GM12872 (cell line): ENCODE measurements around the gene ZNF845.

Experiments used
- CTCF ChIP-seq: IDR thresholded peaks from 3 replicates; pipeline ENCODE4 v1.5.1; 2011; ENCODE audit warnings: low read depth, mild to moderate bottlenecking, low read length, moderate library complexity; ENCODE audit not compliant: insufficient read depth

ZNF845 gene

GRCh38 chr19:53311897-53312296, 21.7 kb upstream of the ZNF845 start:
- TF ChIP-seq CTCF = no peak

DNA sequence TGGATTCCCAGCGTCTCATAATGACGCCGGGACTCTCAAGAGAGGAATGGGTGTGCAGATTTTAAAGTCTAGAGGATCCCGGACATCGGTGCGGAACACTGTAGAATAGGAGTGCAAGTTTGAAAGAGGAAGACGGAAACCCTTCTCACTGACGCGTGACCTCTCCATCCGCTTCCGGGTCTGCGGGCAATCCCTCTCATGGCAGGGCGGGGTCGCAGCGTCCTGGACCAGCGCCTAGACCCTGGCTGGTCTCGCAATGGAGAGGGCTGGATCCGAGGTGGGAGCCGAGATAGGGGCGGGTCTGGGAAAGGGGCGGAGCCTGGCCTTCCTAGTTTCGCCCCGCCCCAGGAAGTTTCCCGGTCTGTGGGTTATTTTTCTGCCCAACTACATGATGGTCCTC, 4.6 kb upstream of the ZNF845 start:
- no peak for TF ChIP-seq CTCF

DNA sequence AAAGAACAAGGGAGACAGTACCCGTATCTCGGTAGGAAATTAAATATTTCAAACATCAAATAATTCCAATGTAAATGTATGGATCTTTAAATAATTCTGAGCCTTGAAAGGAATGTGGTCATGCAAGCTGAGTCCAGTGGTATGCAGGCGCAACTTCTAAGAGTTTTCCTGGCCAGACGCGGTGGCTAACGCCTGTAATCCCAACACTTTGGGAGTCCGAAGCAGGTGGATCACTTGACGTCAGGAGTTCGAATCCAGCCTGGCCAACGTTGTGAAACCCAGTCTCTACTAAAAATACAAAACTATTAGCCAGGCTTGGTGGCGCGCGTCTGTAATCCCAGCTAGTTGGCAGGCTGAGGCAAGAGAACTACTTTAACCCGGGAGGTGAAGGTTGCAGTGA, 1.1 kb upstream of the ZNF845 start:
- no peak for TF ChIP-seq CTCF

DNA sequence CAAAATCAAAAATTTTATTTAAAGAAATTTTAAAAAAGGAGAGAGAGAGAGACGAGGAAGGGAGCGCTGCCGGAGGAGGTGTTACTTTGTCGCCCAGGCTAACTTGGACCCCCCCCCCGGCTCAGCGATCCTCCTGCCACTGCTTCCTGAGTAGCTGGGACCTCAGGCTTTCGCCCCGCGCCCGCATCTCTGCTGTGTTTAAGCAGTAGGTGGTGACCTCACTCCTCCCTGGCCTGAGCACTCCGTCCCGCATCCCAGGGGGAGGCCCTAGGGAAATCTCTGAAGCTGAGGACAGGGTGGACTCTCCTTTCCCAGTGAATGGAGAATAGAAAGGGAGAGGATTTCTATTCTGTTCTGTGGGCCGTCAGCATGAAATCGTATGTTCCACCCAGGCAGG, 485 bp upstream of the ZNF845 start:
- TF ChIP-seq CTCF = no peak

GRCh38 chr19:53355739-53356138, 22.2 kb downstream of the ZNF845 start:
- no peak for TF ChIP-seq CTCF

DNA sequence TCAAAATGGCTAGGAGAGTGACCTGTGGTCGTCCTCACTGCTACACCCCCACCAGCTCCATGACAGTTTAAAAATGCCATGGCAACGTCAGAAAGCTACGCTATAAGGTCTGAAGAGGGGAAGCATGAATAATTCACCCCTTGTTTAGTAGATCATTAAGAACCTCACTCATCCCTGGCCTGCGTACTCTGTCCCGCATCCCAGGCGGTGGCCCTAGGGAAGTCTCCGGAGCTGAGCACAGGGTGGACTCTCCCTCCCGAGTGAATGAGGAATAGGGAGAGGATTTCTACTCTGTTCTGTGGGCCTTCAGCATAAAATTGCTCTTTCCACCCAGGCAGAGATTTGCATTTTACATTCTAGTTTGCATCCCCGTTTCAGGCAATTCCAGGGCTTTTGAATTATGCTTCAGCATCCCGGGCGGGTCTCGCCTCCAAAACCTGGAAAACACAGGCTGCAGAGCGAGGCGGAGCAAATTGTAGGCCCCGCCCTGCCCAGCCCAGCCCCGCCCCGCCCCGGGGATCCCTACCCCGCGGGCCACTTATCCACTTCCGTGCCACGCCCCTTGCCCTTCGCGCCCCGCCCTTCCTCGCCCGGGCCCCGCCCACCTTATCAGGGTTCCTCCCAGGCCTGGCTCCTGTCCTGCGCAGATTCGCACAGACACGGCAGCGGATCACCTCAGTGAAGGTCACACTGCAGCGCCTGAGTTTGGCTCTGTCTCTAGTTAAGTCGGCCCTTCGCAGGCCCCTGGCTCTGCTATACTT, 24.5 kb downstream of the ZNF845 start:
- TF ChIP-seq CTCF = no peak

GRCh38 chr19:53365134-53365898, 31.8 kb downstream of the ZNF845 start, which contains the start of gene ZNF525:
Gene ZNF525, plus strand, starts transcription at chr19:53365705. Its CDS starts 6,577 bp downstream, at chr19:53372282.
- TF ChIP-seq CTCF = no peak; the same call in 1 of the 3 replicates
